ENCODE results near the gene ANKRD39.
"Not testable (repeated sequence)": the region's sequence is repeated elsewhere in the genome, so short reads cannot be mapped to it uniquely, and the experiment has no call there.

Gene ANKRD39

DNA sequence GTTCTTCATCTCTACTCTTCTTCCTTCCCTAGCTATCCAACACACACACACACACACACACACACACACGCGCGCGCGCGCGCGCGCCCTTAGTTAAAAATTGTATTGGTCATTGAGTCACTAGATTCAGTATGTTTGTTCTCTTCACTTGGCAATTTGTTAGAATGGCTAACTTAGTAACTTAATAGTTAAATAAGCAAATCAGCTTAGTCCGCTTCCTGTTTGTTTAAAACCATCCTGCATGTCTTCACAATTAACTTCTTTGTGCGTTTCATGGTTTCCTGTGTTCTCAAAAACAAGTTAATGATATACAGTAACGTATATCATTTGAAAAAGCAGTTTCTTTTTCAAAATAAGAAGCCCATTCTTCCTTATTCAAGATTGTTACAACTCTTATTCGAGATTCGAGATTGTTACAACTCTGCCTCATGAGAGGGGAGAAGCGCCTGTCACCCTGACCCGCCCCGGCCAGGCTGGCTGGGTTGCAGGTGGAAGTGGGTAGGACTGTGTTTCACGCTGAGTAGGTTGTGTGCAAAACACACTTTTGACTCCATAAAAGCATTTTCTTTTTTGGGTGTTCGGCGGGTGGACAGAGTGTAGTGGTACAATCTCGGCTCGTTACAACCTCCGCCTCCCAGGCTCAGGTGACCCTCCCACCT lies 51.2 kb downstream of the ANKRD39 start:
- DNase-seq, result no peak

DNA sequence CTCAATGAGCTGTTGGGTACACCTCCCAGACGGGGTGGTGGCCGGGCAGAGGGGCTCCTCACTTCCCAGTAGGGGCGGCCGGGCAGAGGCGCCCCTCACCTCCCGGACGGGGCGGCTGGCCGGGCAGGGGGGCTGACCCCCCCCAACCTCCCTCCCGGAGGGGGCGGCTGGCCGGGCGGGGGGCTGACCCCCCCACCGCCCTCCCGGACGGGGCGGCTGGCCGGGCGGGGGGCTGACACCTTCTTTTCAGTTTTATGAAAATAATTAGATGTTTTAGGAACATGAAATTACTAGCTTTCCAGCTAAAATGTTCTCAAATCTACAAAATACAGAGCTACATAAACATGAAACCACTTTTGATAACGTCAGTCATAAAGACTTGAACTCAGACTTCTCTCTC lies 51.9 kb downstream of the ANKRD39 start:
- not testable (repeated sequence) for DNase-seq

DNA sequence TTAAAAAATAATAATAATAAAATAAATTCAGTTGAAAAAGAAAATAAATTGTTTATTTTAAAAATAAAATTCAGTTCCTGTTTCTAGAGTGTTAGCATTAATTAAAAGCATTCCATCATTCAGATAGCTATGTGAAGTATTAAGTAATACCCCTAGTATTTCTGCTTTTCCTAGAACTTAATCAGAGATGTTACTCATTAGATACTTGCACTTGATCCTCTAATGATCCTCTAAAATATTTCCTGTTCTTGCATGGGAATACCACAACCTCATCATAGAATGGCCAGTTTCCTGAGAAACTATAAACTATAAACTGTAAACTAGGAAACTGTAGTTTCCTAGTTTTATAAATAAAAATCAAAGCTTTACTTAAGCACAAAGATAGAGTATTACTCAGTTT lies 52.8 kb downstream of the ANKRD39 start:
- DNase-seq, result no peak

- no peak for DNase-seq
Observed at GRCh38 chr2:96802721-96803120, 55.1 kb downstream of the ANKRD39 start.

DNA sequence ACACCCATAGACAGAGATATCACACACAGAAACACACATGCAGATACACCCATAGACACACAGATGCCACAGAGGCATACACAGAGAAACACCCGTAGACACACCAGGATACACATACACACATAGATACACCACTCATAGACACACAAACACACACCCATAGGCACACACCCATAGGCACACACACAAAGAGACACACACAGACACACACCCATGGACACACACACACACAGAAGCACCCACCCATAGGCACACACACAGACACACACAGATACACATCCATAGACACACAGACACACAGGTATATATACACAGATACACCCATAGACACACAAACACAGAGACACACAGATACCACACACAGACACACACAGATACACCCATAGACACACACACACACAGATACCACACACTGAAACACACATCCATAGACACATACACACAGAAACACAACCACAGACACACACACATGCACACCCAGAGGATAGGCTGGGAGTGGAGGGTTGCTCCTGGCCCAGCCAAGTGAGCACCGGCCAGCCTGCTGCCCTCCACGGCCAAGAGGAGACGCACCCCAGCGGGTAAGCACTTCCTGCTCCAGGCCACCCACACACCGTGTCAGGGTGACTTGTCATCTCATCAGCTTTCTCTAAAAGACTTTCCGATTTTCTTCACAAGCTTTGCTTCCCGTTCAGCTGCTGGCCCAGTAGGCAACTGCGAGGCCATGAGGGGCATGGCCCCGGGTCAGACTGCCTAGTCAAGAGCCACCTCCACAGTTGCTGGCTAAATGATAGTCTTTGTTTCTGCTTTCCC lies 55.8 kb downstream of the ANKRD39 start:
- peak; percentile 47 for DNase-seq

- peak; percentile 85 for DNase-seq
Observed at GRCh38 chr2:96801005-96801785, 56.6 kb downstream of the ANKRD39 start.

DNA sequence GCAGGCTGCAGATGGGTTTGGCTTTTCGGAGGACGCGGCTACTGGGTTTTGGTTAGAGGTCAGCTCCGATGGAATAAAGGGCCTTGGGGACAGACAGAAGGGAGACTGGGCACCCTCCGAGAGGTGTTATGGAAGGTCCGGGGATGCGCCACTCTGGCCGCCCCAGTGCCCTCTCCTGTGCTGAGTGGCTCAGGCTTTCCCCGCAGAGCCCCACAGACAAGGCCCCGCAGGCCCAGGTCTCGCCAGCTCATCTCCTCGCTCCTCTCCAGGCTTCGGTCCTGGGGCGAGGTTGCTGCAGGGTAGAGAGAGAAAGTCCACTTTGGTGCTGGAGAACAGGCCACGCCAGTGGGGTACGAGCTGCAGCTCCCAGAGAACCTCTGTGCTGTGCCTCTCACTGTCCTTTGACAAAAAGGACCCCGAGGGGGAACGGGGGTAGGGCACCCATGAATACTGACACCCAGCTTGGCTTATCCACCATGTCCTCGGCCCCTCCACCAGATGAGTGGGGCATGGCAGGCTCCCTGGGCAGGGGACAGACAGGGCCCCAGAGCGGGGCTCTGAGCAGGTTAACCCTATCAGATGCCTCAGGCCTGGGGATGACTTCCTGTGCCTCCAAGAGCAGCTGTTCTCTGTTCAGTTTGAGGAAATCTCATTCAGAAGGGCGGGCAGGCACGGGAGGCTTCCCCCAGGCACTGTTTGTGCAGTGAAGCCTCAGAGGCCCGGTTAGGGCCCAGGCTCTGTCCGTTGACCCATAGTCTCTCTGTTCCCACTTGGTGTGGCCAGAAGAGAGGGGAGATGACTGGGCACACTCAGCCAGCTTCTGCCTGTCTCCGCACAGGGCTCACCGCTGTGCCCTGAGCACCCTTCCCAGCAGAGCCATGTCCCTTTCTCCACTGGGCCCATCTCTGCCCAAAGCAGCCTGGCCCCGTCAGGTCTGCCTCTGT lies 57.5 kb downstream of the ANKRD39 start:
- DNase-seq, result peak; percentile 55

DNA sequence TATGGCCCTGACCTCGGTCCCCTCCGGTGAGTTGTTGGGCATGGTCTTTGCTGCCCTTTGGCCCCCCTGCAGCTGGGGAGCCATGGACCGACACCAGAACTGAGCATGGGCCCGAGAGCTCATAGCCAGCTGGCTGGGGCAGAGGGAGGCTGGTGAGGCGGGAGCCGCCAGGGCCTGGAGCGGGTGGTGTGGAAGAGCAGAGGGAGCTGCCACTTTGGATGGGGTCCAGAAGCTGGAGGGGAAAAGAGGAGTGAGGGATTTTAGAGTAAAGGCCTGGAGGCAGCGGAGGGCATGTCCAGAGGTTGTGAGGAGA lies 58.2 kb downstream of the ANKRD39 start:
- no peak for DNase-seq

- DNase-seq, result no peak
Observed at GRCh38 chr2:96798733-96799622, 58.8 kb downstream of the ANKRD39 start.

Measured in islet precursor cell (in vitro differentiated cells).